Body of pancreas (tissue), 4 donors: ENCODE data around the gene PCDHGB3. TPM values are rescaled to one million over a fixed set of nuclear protein-coding genes. Genes with fewer than 3 reads are reported as not detected.
"Not testable (repeated sequence)": the region's sequence is repeated elsewhere in the genome, so short reads cannot be mapped to it uniquely, and the experiment has no call there.

Experiments used
- ATAC-seq: fragments of 150-250 bp; one replicate; pipeline ENCODE4 v1.9.1; 2016
- DNase-seq, 4 donors: peaks; one replicate each; pipeline ENCODE4 v3.0.0-alpha.2; 2019
- H3K27ac ChIP-seq, 4 donors: fragments of 200-600 bp; sonication (generic); 1 replicate in 3 of 4; 2 replicates in 1 of 4; pipeline versions ENCODE4 v1.5.1 to v1.6.1; 2016 to 2019; ENCODE audit warnings: mild to moderate bottlenecking in 1 of 4, mixed read lengths in 1 of 4, moderate library complexity in 1 of 4
- H3K27me3 ChIP-seq, 2 donors: fragments of 200-600 bp; sonication (generic); one replicate each; pipeline ENCODE4 v1.6.0; 2016; ENCODE audit warnings: mild to moderate bottlenecking in 1 of 2
- H3K36me3 ChIP-seq, 2 donors: fragments of 200-600 bp; sonication (generic); replicated peaks in 1 of 2; 2 replicates each; pipeline ENCODE4 v1.5.1; 2016; ENCODE audit warnings: low read depth in 2 of 2; ENCODE audit not compliant: insufficient read depth in 1 of 2
- H3K4me1 ChIP-seq: fragments of 200-600 bp; sonication (generic); one replicate; pipeline ENCODE4 v1.6.0; 2016
- H3K4me3 ChIP-seq, 2 donors: fragments of 200-600 bp; sonication (generic); 1 replicate in 1 of 2; 2 replicates in 1 of 2; pipeline ENCODE4 v1.5.1; 2016 to 2019
- H3K9me3 ChIP-seq, 3 donors: fragments of 200-600 bp; sonication (generic); 1 replicate in 2 of 3; 2 replicates in 1 of 3; pipeline ENCODE4 v1.5.1; 2016
- CTCF ChIP-seq, 7 experiments: fragments of 450-650 bp in 4 of 7; fragments of 200-600 bp in 3 of 7; sonication (generic) in 3 of 7; IDR thresholded peaks; one replicate each; pipeline ENCODE4 v1.5.1; 2016 to 2019; ENCODE audit warnings: antibody characterized with exemption in 7 of 7
- POLR2A ChIP-seq, 3 donors: fragments of 450-650 bp; IDR thresholded peaks; one replicate each; pipeline ENCODE4 v1.6.1; 2016; ENCODE audit warnings: antibody characterized with exemption in 3 of 3, mild to moderate bottlenecking in 2 of 3
- WGBS, 2 donors: methylation state at CpG; one replicate each; pipeline ENCODE4 v1.1.5; 2017; 5-methylcytosine and 5-hydroxymethylcytosine counted together
- intact Hi-C: fragments of 100-400 bp; cut with DNase I; formaldehyde crosslinking; loops from one replicate; pipeline ENCODE4 v1.15.1; 2023
- total RNA-seq, 2 donors: library from RNA; depleted of rRNA; stranded (reverse); fragments of >200 nt; gene quantifications; one replicate each; pipeline ENCODE4 v1.1.0, GENCODE V29; 2016

The PCDHGB3 gene
- total RNA-seq, 2 donors from 2014 or later: 4.2 to 10.2 TPM

- H3K36me3 ChIP-seq, H3K27me3 ChIP-seq, H3K4me1 ChIP-seq, intact Hi-C loops, H3K4me3 ChIP-seq: not testable (repeated sequence)
- peak; percentile 40 to 63 (median 54) for DNase-seq
- H3K9me3 ChIP-seq: peaks cover 0 to 63% (median 14%) of the 10 kb centered on the region in 3 donors
- TF ChIP-seq CTCF (IDR thresholded peaks at IDR 0.05): peak; percentile 18 to 60 (median 52)
- peak in 1 of 3 donors; percentile 9 for TF ChIP-seq POLR2A (IDR thresholded peaks at IDR 0.05)
- H3K27ac ChIP-seq: peak within 1 kb of the TSS in 1 of 4 donors; percentile 21
- 3 to 4% methylated on average over 19 to 26 of the region's 43 CpGs for WGBS, 2 donors
- peak; percentile 85 for ATAC-seq
These were observed 27.9 kb downstream of the PCDHGB3 start, which contains the start of gene PCDHGB5 for GRCh38 chr5:141397756-141398551. PCDHGB5 (plus strand) TSS chr5:141397947; CDS start chr5:141398128, 181 bp downstream.

GRCh38 chr5:141398608-141399007 is 28.6 kb downstream of the PCDHGB3 start:
- no peaks in the 10 kb centered on the region for H3K4me1 ChIP-seq
- no peak overlapping the region for H3K27ac ChIP-seq
- H3K4me3 ChIP-seq: no peak overlapping the region
- 19 to 30% methylated on average over 15 of the region's 15 CpGs for WGBS, 2 donors
- intact Hi-C loops: no loop called here
- no peak for TF ChIP-seq CTCF (IDR thresholded peaks at IDR 0.05)
- no peak for TF ChIP-seq POLR2A (IDR thresholded peaks at IDR 0.05)
- no peaks in the 10 kb centered on the region for H3K36me3 ChIP-seq
- ATAC-seq (no peak), DNase-seq (no peak)
- peaks cover 0 to 63% (median 8%) of the 10 kb centered on the region in 3 donors for H3K9me3 ChIP-seq
- H3K27me3 ChIP-seq: no peaks in the 10 kb centered on the region

GRCh38 chr5:141399555-141400258 is 29.7 kb downstream of the PCDHGB3 start:
- H3K9me3 ChIP-seq: peaks cover 0 to 64% (median 10%) of the 10 kb centered on the region in 3 donors
- DNase-seq: no peak
- 17 to 25% methylated on average over 11 to 51 of the region's 61 CpGs for whole genome bisulfite sequencing, 2 donors
- H3K27me3 ChIP-seq: no peaks in the 10 kb centered on the region
- H3K4me3 ChIP-seq: no peak overlapping the region
- H3K4me1 ChIP-seq: no peaks in the 10 kb centered on the region
- H3K36me3 ChIP-seq: no peaks in the 10 kb centered on the region
- TF ChIP-seq POLR2A (IDR thresholded peaks at IDR 0.05) (no peak), CTCF (IDR thresholded peaks at IDR 0.05) (no peak)
- ATAC-seq: no peak
- no peak overlapping the region for H3K27ac ChIP-seq
- intact Hi-C loops: no loop called here

GRCh38 chr5:141402553-141403243 is 32.7 kb downstream of the PCDHGB3 start, which contains the start of gene PCDHGA9:
PCDHGA9 (plus strand) TSS chr5:141402778; CDS start chr5:141402953, 175 bp downstream.
- intact Hi-C loops: no loop called here
- Histone ChIP-seq H3K27me3 (no peaks in the 10 kb centered on the region), H3K4me3 (no peak within 1 kb of the TSS), H3K36me3 (no peaks in the 10 kb centered on the region), H3K9me3 (peaks cover 0 to 65% (median 10%) of the 10 kb centered on the region in 3 donors), H3K27ac (no peak within 1 kb of the TSS), H3K4me1 (no peaks in the 10 kb centered on the region)
- TF ChIP-seq CTCF (IDR thresholded peaks at IDR 0.05) (peak in 3 of 7 experiments; percentile 24 to 32 (median 26)), POLR2A (IDR thresholded peaks at IDR 0.05) (no peak)
- WGBS, 2 donors: 21 to 22% methylated on average over 25 to 27 of the region's 27 CpGs
- DNase-seq: no peak
- ATAC-seq: no peak
